ENCODE measurements around the gene G6PC3. TPM values are rescaled to one million over a fixed set of nuclear protein-coding genes. Genes with fewer than 3 reads are reported as not detected.

G6PC3 gene
- polyA plus RNA-seq, 3 donors, result 78.6 to 94.0 (median 92.4) TPM

- no peak for DNase-seq
Measured at GRCh38 chr17:44120851-44121605, 50.5 kb downstream of the G6PC3 start.

DNA sequence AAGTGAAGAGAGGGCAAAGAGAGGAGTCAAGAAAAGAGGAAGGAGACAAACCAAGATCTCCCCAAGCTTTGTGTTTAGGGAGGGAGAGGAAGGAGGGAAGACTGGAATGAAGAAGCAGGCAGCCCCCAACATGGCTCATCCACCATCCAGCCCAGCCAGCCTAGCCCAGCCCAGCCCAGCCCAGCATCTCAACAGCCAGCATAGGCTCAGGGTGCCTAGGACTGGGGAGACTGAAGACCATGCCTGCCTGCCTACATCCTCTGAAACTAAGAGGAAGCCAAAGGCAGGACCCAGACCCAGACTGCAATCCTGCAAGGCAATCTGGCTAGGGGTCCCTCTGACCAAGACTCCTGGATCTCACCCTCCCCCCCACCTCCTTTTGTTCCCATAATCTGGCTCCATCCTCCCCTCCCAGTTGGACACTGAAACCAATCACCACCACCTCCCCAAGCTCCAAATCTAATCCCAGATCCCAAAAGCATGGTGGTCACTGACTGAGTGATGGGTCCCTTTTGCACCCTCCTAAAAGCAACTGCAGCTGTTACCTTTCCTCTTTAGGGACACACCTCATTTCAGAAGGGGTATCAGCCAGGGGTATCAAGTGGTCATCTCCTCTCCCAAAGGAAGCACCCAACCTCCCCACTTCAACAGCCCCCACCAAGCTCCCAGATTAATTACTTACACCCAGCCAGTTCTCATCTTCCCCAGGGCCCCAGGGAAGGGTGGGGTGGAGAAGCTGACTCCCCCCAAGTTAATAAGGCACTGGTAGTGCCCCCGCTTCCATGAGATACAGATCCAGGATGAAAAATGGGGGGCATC is 51.7 kb downstream of the G6PC3 start:
- no peak for DNase-seq

GRCh38 chr17:44122816-44123355 is 52.4 kb downstream of the G6PC3 start:
- DNase-seq, result no peak

DNA sequence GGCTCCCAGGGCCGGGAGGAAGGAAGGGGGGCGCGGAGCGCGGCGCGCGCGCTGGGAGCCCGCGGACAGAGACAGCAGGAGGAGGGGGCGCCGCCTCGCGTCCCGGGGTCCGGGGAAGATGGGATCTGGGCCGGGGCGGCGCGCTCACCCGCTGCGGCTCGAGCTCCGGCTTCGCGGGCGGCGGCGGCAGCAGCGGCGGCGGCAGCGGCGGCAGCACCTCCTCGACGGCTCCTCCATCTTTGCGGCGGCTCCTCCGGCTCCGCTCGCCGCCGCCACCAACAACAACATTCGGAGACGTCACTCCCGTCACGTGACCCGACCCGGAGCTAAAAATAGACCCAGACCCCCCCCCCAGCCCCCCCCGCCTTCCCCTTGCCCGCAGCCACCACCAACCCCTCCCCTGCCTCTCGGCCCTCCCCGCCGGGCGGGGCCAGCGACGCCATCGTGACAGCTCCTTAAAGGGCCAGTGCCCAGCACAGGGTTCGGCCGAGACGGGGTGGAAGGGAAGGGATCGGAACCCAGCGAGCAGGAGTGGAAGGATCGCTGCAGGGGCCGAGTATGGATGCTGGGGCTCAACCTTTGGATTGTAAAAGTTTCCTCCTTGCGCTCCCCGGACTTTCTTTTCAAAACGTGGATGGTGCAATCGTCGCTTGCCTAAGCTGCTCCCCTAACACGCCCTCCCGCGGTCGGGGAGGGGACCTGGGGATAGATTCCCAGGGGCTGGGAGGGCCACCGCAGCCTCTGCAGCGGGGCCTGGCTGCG is 53.0 kb downstream of the G6PC3 start, which contains the start of gene HDAC5:
TSS of gene HDAC5 (minus strand) at position 286 of the 762 bp plus-strand sequence. CDS start 6,126 bp downstream, outside the sequence.
- DNase-seq, result peak; percentile 94

- no peak for DNase-seq
Measured at GRCh38 chr17:44124118-44124438, 53.5 kb downstream of the G6PC3 start.

Other genes starting within 250 kb of the G6PC3 start
- 10 to 100 TPM in 2 of 3 donors, 1 to 10 TPM in 1; 7.4 to 13.1 (median 12.6) TPM for gene MPP3, start 237.6 kb upstream of the G6PC3 start, polyA plus RNA-seq (ENCODE audit: insufficient read length in 3 of 3)
- gene CD300LG, start 223.6 kb upstream of the G6PC3 start, polyA plus RNA-seq (ENCODE audit: insufficient read length in 3 of 3), result 1 to 10 TPM in 2 of 3 donors, under 1 TPM in 1; 0.83 to 1.6 (median 1.2) TPM
- gene MPP2, start 163.2 kb upstream of the G6PC3 start, polyA plus RNA-seq (ENCODE audit: insufficient read length in 3 of 3), result 1 to 10 TPM; 7.4 to 8.0 (median 7.9) TPM
- gene PPY, start 128.3 kb upstream of the G6PC3 start, polyA plus RNA-seq (ENCODE audit: insufficient read length in 3 of 3), result under 1 TPM; 0.19 to 0.78 (median 0.52) TPM
- under 1 TPM; 0.19 to 0.45 (median 0.30) TPM for gene PYY, start 116.8 kb upstream of the G6PC3 start, polyA plus RNA-seq (ENCODE audit: insufficient read length in 3 of 3)
- 1 to 10 TPM; 3.4 to 3.8 (median 3.6) TPM for gene NAGS, start 66.1 kb upstream of the G6PC3 start, polyA plus RNA-seq (ENCODE audit: insufficient read length in 3 of 3)
- 10 to 100 TPM; 41.7 to 50.5 (median 47.0) TPM for gene TMEM101, start 55.8 kb upstream of the G6PC3 start, polyA plus RNA-seq (ENCODE audit: insufficient read length in 3 of 3)
- 10 to 100 TPM; 38.4 to 41.6 (median 39.2) TPM for gene LSM12, start 4.1 kb upstream of the G6PC3 start, polyA plus RNA-seq (ENCODE audit: insufficient read length in 3 of 3)
- gene HDAC5, start 52.9 kb downstream of the G6PC3 start, polyA plus RNA-seq (ENCODE audit: insufficient read length in 3 of 3), result 10 to 100 TPM; 49.4 to 57.4 (median 53.8) TPM
- gene HROB, start 71.2 kb downstream of the G6PC3 start, polyA plus RNA-seq (ENCODE audit: insufficient read length in 3 of 3), result 1 to 10 TPM; 4.8 to 5.8 (median 5.5) TPM
- 1 to 10 TPM; 2.1 to 4.7 (median 4.4) TPM for gene ASB16, start 100.0 kb downstream of the G6PC3 start, polyA plus RNA-seq (ENCODE audit: insufficient read length in 3 of 3)
- gene TMUB2, start 116.2 kb downstream of the G6PC3 start, polyA plus RNA-seq (ENCODE audit: insufficient read length in 3 of 3), result 10 to 100 TPM; 50.3 to 60.8 (median 50.4) TPM
- gene ATXN7L3, start 129.1 kb downstream of the G6PC3 start, polyA plus RNA-seq (ENCODE audit: insufficient read length in 3 of 3), result 10 to 100 TPM; 62.8 to 76.8 (median 64.6) TPM
- 100 to 1,000 TPM; 120 to 138 (median 125) TPM for gene UBTF, start 148.9 kb downstream of the G6PC3 start, polyA plus RNA-seq (ENCODE audit: insufficient read length in 3 of 3)
- 10 to 100 TPM in 1 of 3 donors, 1 to 10 TPM in 2; 6.4 to 11.2 (median 8.5) TPM for gene SLC4A1, start 197.4 kb downstream of the G6PC3 start, polyA plus RNA-seq (ENCODE audit: insufficient read length in 3 of 3)
- 1 to 10 TPM; 1.7 to 2.7 (median 1.7) TPM for gene RUNDC3A, start 237.9 kb downstream of the G6PC3 start, polyA plus RNA-seq (ENCODE audit: insufficient read length in 3 of 3)

Data from renal pelvis (tissue), 4 donors.